H1 (cell line): ENCODE data around the gene PTPN21. TPM values are rescaled to one million over a fixed set of nuclear protein-coding genes. Genes with fewer than 3 reads are reported as not detected.
A peak's percentile ranks its signal among the peaks of the same experiment; 100 is the strongest.

Experiments
- CTCF ChIA-PET: fragments of 300-600 bp; sonication (Branson Sonifier 250); formaldehyde crosslinking; loops from one replicate; lab custom pipeline; 2021; ENCODE audit not compliant: partially characterized antibody; lab: Charles Lee
- POLR2A ChIA-PET: fragments of 300-600 bp; sonication (Branson Sonifier 250); formaldehyde crosslinking; loops from one replicate; lab custom pipeline; 2021; ENCODE audit warnings: inconsistent platforms; ENCODE audit not compliant: partially characterized antibody; lab: Charles Lee
- DNase-seq, 2 experiments: peaks; one replicate each; pipeline versions ENCODE4 v3.0.0 to v3.0.0-alpha.2; 2010 to 2022; ENCODE audit warnings: low spot score in 2 of 2, low read depth in 1 of 2, mixed read lengths in 1 of 2
- FAIRE-seq: peaks from 2 replicates; lab custom pipeline; 2011; peaks lifted over from hg19 to GRCh38; lab: Jason Lieb, UNC
- H2AFZ ChIP-seq: 2 replicates; pipeline ENCODE4 v1.8.1; 2012; ENCODE audit warnings: low read length, inconsistent platforms
- H2AK5ac ChIP-seq: 2 replicates; pipeline ENCODE4 v1.6.1; 2013; ENCODE audit warnings: low read depth, low read length
- H2BK120ac ChIP-seq: replicated peaks from 2 replicates; pipeline ENCODE3; 2013; ENCODE audit warnings: low read depth, low read length, inconsistent platforms
- H2BK12ac ChIP-seq: 2 replicates; pipeline ENCODE4 v1.6.1; 2013; ENCODE audit warnings: low read depth, low read length
- H2BK15ac ChIP-seq: 2 replicates; pipeline ENCODE4 v1.6.1; 2013; ENCODE audit warnings: low read length
- H2BK20ac ChIP-seq: 2 replicates; pipeline ENCODE4 v1.6.1; 2013; ENCODE audit warnings: low read length
- H2BK5ac ChIP-seq: 2 replicates; pipeline ENCODE4 v1.6.1; 2013; ENCODE audit warnings: low read depth, low read length
- H3K14ac ChIP-seq: 2 replicates; pipeline ENCODE4 v1.6.1; 2013; ENCODE audit warnings: inconsistent platforms; ENCODE audit not compliant: insufficient read length
- H3K18ac ChIP-seq: 2 replicates; pipeline ENCODE4 v1.6.1; 2013; ENCODE audit warnings: low read length; ENCODE audit errors: extremely low read depth
- H3K23ac ChIP-seq: 2 replicates; pipeline ENCODE4 v1.6.1; 2013; ENCODE audit warnings: inconsistent platforms; ENCODE audit not compliant: insufficient read length
- H3K23me2 ChIP-seq: 2 replicates; pipeline ENCODE4 v1.6.1; 2013; ENCODE audit warnings: low read depth, low read length
- H3K27ac ChIP-seq: 2 replicates; pipeline ENCODE4 v1.6.1; 2011; ENCODE audit warnings: low read depth, low read length, inconsistent platforms
- H3K27me3 ChIP-seq, 4 experiments: replicated peaks in 1 of 4; 1 replicate in 1 of 4; 2 replicates in 3 of 4; pipeline versions ENCODE4 v1.6.1 to v1.8.1; 2011 to 2013; ENCODE audit warnings: low read length in 3 of 4, mild to moderate bottlenecking in 3 of 4, inconsistent platforms in 2 of 4, mixed read lengths in 2 of 4, moderate library complexity in 1 of 4; ENCODE audit not compliant: control insufficient read depth in 3 of 4, insufficient read depth in 3 of 4; ENCODE audit errors: extremely low read depth in 1 of 4
- H3K36me3 ChIP-seq, 4 experiments: 2 replicates each; pipeline versions ENCODE4 v1.6.1 to v1.8.1; 2011 to 2013; ENCODE audit warnings: mild to moderate bottlenecking in 4 of 4, low read length in 3 of 4, moderate library complexity in 2 of 4, control low read depth in 1 of 4, inconsistent platforms in 1 of 4; ENCODE audit not compliant: insufficient read depth in 4 of 4, control insufficient read depth in 2 of 4
- H3K4ac ChIP-seq: replicated peaks from 2 replicates; pipeline ENCODE3; 2013; ENCODE audit warnings: low read length, low read depth, mixed read lengths, inconsistent platforms; ENCODE audit not compliant: insufficient read length
- H3K4me1 ChIP-seq, 4 experiments: replicated peaks in 1 of 4; 1 replicate in 1 of 4; 2 replicates in 3 of 4; pipeline versions ENCODE4 v1.6.1 to v1.8.1; 2011 to 2013; ENCODE audit warnings: low read length in 3 of 4, inconsistent platforms in 2 of 4, mixed read lengths in 1 of 4; ENCODE audit not compliant: insufficient read depth in 4 of 4, control insufficient read depth in 3 of 4
- H3K4me2 ChIP-seq, 2 experiments: 2 replicates each; pipeline versions ENCODE4 v1.6.1 to v1.8.1; 2011 to 2013; ENCODE audit warnings: low read depth in 2 of 2, low read length in 2 of 2, control low read depth in 1 of 2, inconsistent platforms in 1 of 2, mild to moderate bottlenecking in 1 of 2; ENCODE audit not compliant: insufficient read depth in 1 of 2
- H3K4me3 ChIP-seq, 4 experiments: fragments of 200-600, 300-600 bp in 1 of 4; sonication (generic), shearing (Covaris generic), sonication (Bioruptor Twin) in 1 of 4; 2 replicates each; pipeline versions ENCODE4 v1.5.1 to v1.8.1; 2011 to 2016; ENCODE audit warnings: low read length in 4 of 4, low read depth in 3 of 4, control low read depth in 2 of 4, inconsistent platforms in 2 of 4, mild to moderate bottlenecking in 2 of 4, mixed read lengths in 1 of 4, moderate library complexity in 1 of 4; ENCODE audit not compliant: insufficient read depth in 2 of 4; ENCODE audit errors: extremely low read depth in 1 of 4
- H3K56ac ChIP-seq: replicated peaks from 2 replicates; pipeline ENCODE3; 2013; ENCODE audit warnings: low read depth, mild to moderate bottlenecking, mixed read lengths, low read length, inconsistent platforms; ENCODE audit not compliant: insufficient read length
- H3K79me1 ChIP-seq: 2 replicates; pipeline ENCODE4 v1.6.1; 2013; ENCODE audit warnings: low read depth, low read length, control low read depth
- H3K79me2 ChIP-seq, 2 experiments: 2 replicates each; pipeline versions ENCODE4 v1.6.1 to v1.8.1; 2012 to 2013; ENCODE audit warnings: low read length in 2 of 2, mild to moderate bottlenecking in 2 of 2, inconsistent platforms in 1 of 2; ENCODE audit not compliant: insufficient read depth in 2 of 2, control insufficient read depth in 1 of 2
- H3K9ac ChIP-seq, 4 experiments: replicated peaks in 1 of 4; 1 replicate in 1 of 4; 2 replicates in 3 of 4; pipeline versions ENCODE4 v1.6.1 to v1.8.1; 2011 to 2013; ENCODE audit warnings: low read depth in 3 of 4, low read length in 3 of 4, control low read depth in 2 of 4, mild to moderate bottlenecking in 2 of 4, moderate library complexity in 2 of 4, inconsistent platforms in 1 of 4; ENCODE audit errors: extremely low read depth in 1 of 4
- H3K9me3 ChIP-seq, 2 experiments: 2 replicates each; pipeline versions ENCODE4 v1.6.1 to v1.8.1; 2012 to 2013; ENCODE audit warnings: mild to moderate bottlenecking in 2 of 2, moderate library complexity in 2 of 2, control low read depth in 1 of 2, inconsistent platforms in 1 of 2, low read depth in 1 of 2, low read length in 1 of 2, mixed read lengths in 1 of 2; ENCODE audit not compliant: insufficient read depth in 2 of 2
- H4K20me1 ChIP-seq, 2 experiments: replicated peaks in 1 of 2; 2 replicates each; pipeline versions ENCODE3 to v1.8.1; 2011 to 2013; ENCODE audit warnings: inconsistent platforms in 2 of 2, low read length in 2 of 2, mild to moderate bottlenecking in 1 of 2; ENCODE audit not compliant: insufficient read depth in 2 of 2, control insufficient read depth in 1 of 2
- H4K5ac ChIP-seq: 2 replicates; pipeline ENCODE4 v1.6.1; 2013; ENCODE audit warnings: low read length, low read depth, mixed read lengths, inconsistent platforms; ENCODE audit not compliant: insufficient read length
- H4K8ac ChIP-seq: 2 replicates; pipeline ENCODE4 v1.8.0; 2013; ENCODE audit warnings: mild to moderate bottlenecking, moderate library complexity, low read length, inconsistent platforms; ENCODE audit not compliant: insufficient read depth; ENCODE audit errors: extremely low read depth
- H4K91ac ChIP-seq: replicated peaks from 2 replicates; pipeline ENCODE3; 2013; ENCODE audit warnings: low read length, mixed read lengths, inconsistent platforms; ENCODE audit not compliant: insufficient read length
- KDM5A ChIP-seq: fragments of 200-600 bp; IDR thresholded peaks from 2 replicates; pipeline ENCODE4 v1.7.1; 2012; ENCODE audit warnings: mild to moderate bottlenecking, low read length, inconsistent platforms, mixed read lengths
- NANOG ChIP-seq: IDR thresholded peaks from 2 replicates; pipeline ENCODE4 v1.6.1; 2011; ENCODE audit warnings: low read length, low read depth, mild to moderate bottlenecking, inconsistent platforms; ENCODE audit not compliant: insufficient read depth, poor library complexity, severe bottlenecking
- POLR2AphosphoS5 ChIP-seq: IDR thresholded peaks from 2 replicates; pipeline ENCODE4 v1.6.1; 2011; ENCODE audit warnings: low read depth, low read length
- RAD21 ChIP-seq, 2 experiments: IDR thresholded peaks in 1 of 2; conservative IDR thresholded peaks in 1 of 2; 2 replicates each; pipeline ENCODE4 v1.6.1; 2011; ENCODE audit warnings: low read depth in 2 of 2, low read length in 2 of 2, improper control_type of control experiment in 1 of 2, inconsistent platforms in 1 of 2, mild to moderate bottlenecking in 1 of 2, moderate library complexity in 1 of 2
- TAF7 ChIP-seq: optimal IDR thresholded peaks from 2 replicates; pipeline ENCODE3; 2011; ENCODE audit warnings: low read depth, mild to moderate bottlenecking, inconsistent platforms, low read length, moderate library complexity, borderline replicate concordance
- TEAD4 ChIP-seq: IDR thresholded peaks from 2 replicates; pipeline ENCODE4 v1.6.1; 2012; ENCODE audit warnings: low read depth, low read length, inconsistent platforms, mixed read lengths
- WGBS, 2 experiments: shearing (Covaris generic) in 1 of 2; methylation state at CpG; one replicate each; pipeline versions ENCODE4 v1.1.6 to v1.1.7; 2013 to 2015; ENCODE audit warnings: low lambda C conversion rate in 2 of 2, mixed read lengths in 2 of 2, inconsistent platforms in 1 of 2, low coverage in 1 of 2, missing lambda C conversion rate in 1 of 2; ENCODE audit not compliant: insufficient replicate concordance in 2 of 2, insufficient coverage in 1 of 2, insufficient read length in 1 of 2; ENCODE audit errors: extremely low coverage in 1 of 2, missing lambda C conversion rate in 1 of 2; 5-methylcytosine and 5-hydroxymethylcytosine counted together
- polyA plus RNA-seq, 7 experiments: library from polyadenylated mRNA; depleted of rRNA in 3 of 7; stranded (reverse) in 5 of 7; unstranded in 2 of 7; fragments of >200 nt in 5 of 7; fragments of 200-250 nt in 2 of 7; gene quantifications; 1 replicate in 5 of 7; 2 replicates in 1 of 7; 4 replicates in 1 of 7; pipeline versions ENCODE4 v1.2.1 to v1.2.3, GENCODE V29; 2011 to 2013; ENCODE audit warnings: missing spikeins in 2 of 7, mixed read lengths in 2 of 7
- total RNA-seq: library from RNA; stranded (reverse); fragmentation: NEBNext Ultra II Directional; extraction: Animal tissue kit (Norgen Biotek cat#: 25700); gene quantifications from 2 replicates; pipeline ENCODE4 v1.2.1, GENCODE V29; 2021
- TF ChIP-seq, protein P1 (sequence below): IDR thresholded peaks from 2 replicates; pipeline ENCODE4 v1.6.1; 2012; ENCODE audit warnings: inconsistent platforms
- TF ChIP-seq, protein P2 (sequence below), 3 experiments: IDR thresholded peaks; 1 replicate in 2 of 3; 2 replicates in 1 of 3; pipeline versions ENCODE4 v1.5.1 to v1.6.1; 2011; ENCODE audit warnings: low read length in 3 of 3, mild to moderate bottlenecking in 3 of 3, inconsistent platforms in 2 of 3, low read depth in 1 of 3, moderate library complexity in 1 of 3; ENCODE audit not compliant: insufficient read depth in 1 of 3; ENCODE audit errors: control extremely low read depth in 1 of 3

The PTPN21 gene
- total and polyA plus RNA-seq, 2 of the 8 experiments (the other 6 are each of a cell fraction or from before 2014, with no cell fraction given) = 6.5 to 16.1 TPM

DNA sequence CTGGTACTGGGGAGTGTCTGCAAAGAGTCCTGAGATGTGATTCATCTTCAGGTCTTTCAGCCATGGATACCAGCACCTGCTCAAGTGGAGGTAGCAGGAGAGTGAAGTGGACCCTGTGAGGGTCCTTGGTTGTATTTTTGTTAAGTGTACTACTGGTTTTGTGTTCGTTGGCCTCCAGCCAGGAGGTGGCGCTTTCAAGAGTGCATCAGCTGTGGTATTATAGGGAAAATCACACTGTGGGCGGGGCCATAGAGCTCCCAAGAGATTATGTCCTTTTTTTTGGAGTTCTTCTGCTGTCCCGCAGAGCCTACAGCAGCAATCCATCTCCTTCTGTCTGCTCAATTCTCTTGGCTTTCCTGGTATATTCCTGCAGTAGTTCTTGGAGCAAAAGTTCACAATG, 102.6 kb downstream of the PTPN21 start:
- no peak overlapping the region for H2BK15ac ChIP-seq
- no peak overlapping the region for H3K18ac ChIP-seq
- H2BK120ac ChIP-seq = no peak overlapping the region
- H3K27me3 ChIP-seq = no peaks in the 10 kb centered on the region
- no peaks in the 10 kb centered on the region for H3K79me2 ChIP-seq
- no peaks in the 10 kb centered on the region for H3K79me1 ChIP-seq
- no peak for TF ChIP-seq KDM5A
- no peak for TF ChIP-seq POLR2AphosphoS5
- TF ChIP-seq, protein P1, sequence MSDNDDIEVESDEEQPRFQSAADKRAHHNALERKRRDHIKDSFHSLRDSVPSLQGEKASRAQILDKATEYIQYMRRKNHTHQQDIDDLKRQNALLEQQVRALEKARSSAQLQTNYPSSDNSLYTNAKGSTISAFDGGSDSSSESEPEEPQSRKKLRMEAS = no peak
- TF ChIP-seq TEAD4 = no peak
- no peak for TF ChIP-seq TAF7
- no peak for TF ChIP-seq NANOG
- TF ChIP-seq, protein P2, sequence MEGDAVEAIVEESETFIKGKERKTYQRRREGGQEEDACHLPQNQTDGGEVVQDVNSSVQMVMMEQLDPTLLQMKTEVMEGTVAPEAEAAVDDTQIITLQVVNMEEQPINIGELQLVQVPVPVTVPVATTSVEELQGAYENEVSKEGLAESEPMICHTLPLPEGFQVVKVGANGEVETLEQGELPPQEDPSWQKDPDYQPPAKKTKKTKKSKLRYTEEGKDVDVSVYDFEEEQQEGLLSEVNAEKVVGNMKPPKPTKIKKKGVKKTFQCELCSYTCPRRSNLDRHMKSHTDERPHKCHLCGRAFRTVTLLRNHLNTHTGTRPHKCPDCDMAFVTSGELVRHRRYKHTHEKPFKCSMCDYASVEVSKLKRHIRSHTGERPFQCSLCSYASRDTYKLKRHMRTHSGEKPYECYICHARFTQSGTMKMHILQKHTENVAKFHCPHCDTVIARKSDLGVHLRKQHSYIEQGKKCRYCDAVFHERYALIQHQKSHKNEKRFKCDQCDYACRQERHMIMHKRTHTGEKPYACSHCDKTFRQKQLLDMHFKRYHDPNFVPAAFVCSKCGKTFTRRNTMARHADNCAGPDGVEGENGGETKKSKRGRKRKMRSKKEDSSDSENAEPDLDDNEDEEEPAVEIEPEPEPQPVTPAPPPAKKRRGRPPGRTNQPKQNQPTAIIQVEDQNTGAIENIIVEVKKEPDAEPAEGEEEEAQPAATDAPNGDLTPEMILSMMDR (IDR thresholded peaks at IDR 0.05; ENCODE audit: control extremely low read depth in 1 of 3, insufficient read depth in 1 of 3, low read depth in 1 of 3, low read length in 3 of 3) = peak; percentile 28 to 42 (median 30)
- TF ChIP-seq RAD21 (IDR thresholded peaks at IDR 0.05 in 1 of 2, conservative IDR thresholded peaks at IDR 0.05 in 1 of 2; ENCODE audit: low read depth in 2 of 2, low read length in 2 of 2) = peak in 1 of 2 experiments; percentile 22; a peak in 2 of 4 replicates
- H2AK5ac ChIP-seq = no peak overlapping the region
- H3K14ac ChIP-seq = no peak overlapping the region
- CTCF ChIA-PET = interaction anchor here (0.7 to 7.2 kb wide), 3 partner anchors 8 to 107 kb away, joined by 3 to 44 read pairs (median 3); no protein-coding TSS in a partner anchor
- POLR2A ChIA-PET = no interaction called here
- peak in 1 of 2 experiments; percentile 52 for DNase-seq
- no peak overlapping the region for H3K56ac ChIP-seq
- H3K23ac ChIP-seq = no peak overlapping the region
- no peak overlapping the region for H3K27ac ChIP-seq
- no peak overlapping the region for H2BK12ac ChIP-seq
- H4K8ac ChIP-seq = no peak overlapping the region
- no peaks in the 10 kb centered on the region for H4K20me1 ChIP-seq
- H2AFZ ChIP-seq = no peak overlapping the region
- H3K23me2 ChIP-seq = no peaks in the 10 kb centered on the region
- H3K9me3 ChIP-seq = no peaks in the 10 kb centered on the region
- H3K4me2 ChIP-seq = no peak overlapping the region
- no peak for FAIRE-seq
- H2BK20ac ChIP-seq = no peak overlapping the region
- no peak overlapping the region for H3K4ac ChIP-seq
- H3K4me3 ChIP-seq = no peak overlapping the region
- 89% methylated on average over 4 of the region's 4 CpGs; no CpG with 5 or more reads in 1 of the 2 experiments for WGBS, 2 experiments
- H3K4me1 ChIP-seq = no peaks in the 10 kb centered on the region
- H2BK5ac ChIP-seq = no peak overlapping the region
- no peak overlapping the region for H4K5ac ChIP-seq
- no peaks in the 10 kb centered on the region for H3K36me3 ChIP-seq
- H3K9ac ChIP-seq = no peak overlapping the region
- no peak overlapping the region for H4K91ac ChIP-seq
